Measurements from ENCODE around the gene RAD51AP1.
A peak's percentile ranks its signal among the peaks of the same experiment; 100 is the strongest.
"Not testable (repeated sequence)": the region's sequence is repeated elsewhere in the genome, so short reads cannot be mapped to it uniquely, and the experiment has no call there.

RAD51AP1 gene

GRCh38 chr12:4506430-4506829 lies 32.3 kb upstream of the RAD51AP1 start:
- TF ChIP-seq, protein P1, sequence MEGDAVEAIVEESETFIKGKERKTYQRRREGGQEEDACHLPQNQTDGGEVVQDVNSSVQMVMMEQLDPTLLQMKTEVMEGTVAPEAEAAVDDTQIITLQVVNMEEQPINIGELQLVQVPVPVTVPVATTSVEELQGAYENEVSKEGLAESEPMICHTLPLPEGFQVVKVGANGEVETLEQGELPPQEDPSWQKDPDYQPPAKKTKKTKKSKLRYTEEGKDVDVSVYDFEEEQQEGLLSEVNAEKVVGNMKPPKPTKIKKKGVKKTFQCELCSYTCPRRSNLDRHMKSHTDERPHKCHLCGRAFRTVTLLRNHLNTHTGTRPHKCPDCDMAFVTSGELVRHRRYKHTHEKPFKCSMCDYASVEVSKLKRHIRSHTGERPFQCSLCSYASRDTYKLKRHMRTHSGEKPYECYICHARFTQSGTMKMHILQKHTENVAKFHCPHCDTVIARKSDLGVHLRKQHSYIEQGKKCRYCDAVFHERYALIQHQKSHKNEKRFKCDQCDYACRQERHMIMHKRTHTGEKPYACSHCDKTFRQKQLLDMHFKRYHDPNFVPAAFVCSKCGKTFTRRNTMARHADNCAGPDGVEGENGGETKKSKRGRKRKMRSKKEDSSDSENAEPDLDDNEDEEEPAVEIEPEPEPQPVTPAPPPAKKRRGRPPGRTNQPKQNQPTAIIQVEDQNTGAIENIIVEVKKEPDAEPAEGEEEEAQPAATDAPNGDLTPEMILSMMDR (conservative IDR thresholded peaks at IDR 0.05; ENCODE audit: low read depth, low read length), result no peak
- H3K4me3 ChIP-seq (ENCODE audit: low read depth, low read length), result no peak overlapping the region
- no peak for DNase-seq (ENCODE audit: low read depth)

DNA sequence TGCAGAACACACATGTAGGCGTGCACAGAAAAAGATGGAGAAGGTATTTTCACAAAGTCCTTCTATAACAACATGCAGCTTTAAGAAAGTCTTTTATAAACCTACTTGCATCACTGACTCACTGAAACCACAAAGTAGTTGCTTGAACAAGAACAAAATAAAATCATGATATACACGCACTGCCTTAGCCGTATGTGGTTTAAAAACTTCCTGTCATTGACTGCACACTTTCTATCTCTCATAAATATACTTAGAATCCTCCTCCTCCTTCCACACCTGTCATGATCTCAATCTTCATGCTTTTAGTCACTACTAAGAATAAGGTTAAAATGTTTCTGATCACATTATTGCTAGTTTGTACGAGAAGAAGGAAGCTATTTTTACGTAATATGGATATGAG lies 31.8 kb upstream of the RAD51AP1 start:
- TF ChIP-seq, protein P1 (conservative IDR thresholded peaks at IDR 0.05; ENCODE audit: low read depth, low read length), result no peak
- peak; percentile 71 for DNase-seq (ENCODE audit: low read depth)
- no peak overlapping the region for H3K4me3 ChIP-seq (ENCODE audit: low read depth, low read length)

GRCh38 chr12:4508503-4508902 lies 30.2 kb upstream of the RAD51AP1 start:
- not testable (repeated sequence) for DNase-seq (ENCODE audit: low read depth); H3K4me3 ChIP-seq (ENCODE audit: low read depth, low read length)

- DNase-seq (ENCODE audit: low read depth); H3K4me3 ChIP-seq (ENCODE audit: low read depth, low read length): not testable (repeated sequence)
Observed at GRCh38 chr12:4509269-4509668, 29.4 kb upstream of the RAD51AP1 start.

GRCh38 chr12:4518106-4518728 lies 20.5 kb upstream of the RAD51AP1 start:
- TF ChIP-seq, protein P1 (conservative IDR thresholded peaks at IDR 0.05; ENCODE audit: low read depth, low read length), result no peak
- no peak overlapping the region for H3K4me3 ChIP-seq (ENCODE audit: low read depth, low read length)
- peak; percentile 82 for DNase-seq (ENCODE audit: low read depth)

DNA sequence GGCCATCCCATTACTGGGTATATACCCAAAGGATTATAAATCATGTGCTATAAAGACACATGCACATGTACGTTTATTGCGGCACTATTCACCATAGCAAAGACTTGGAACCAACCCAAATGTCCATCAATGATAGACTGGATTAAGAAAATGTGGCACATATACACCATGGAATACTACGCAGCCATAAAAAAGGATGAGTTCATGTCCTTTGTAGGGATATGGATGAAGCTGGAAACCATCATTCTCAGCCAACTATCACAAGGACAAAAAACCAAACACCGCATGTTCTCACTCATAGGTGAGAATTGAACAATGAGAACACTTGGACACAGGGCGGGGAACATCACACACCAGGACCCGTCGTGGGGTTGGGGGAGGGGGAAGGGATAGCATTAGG lies 15.2 kb upstream of the RAD51AP1 start:
- not testable (repeated sequence) for H3K4me3 ChIP-seq (ENCODE audit: low read depth, low read length); DNase-seq (ENCODE audit: low read depth)

DNA sequence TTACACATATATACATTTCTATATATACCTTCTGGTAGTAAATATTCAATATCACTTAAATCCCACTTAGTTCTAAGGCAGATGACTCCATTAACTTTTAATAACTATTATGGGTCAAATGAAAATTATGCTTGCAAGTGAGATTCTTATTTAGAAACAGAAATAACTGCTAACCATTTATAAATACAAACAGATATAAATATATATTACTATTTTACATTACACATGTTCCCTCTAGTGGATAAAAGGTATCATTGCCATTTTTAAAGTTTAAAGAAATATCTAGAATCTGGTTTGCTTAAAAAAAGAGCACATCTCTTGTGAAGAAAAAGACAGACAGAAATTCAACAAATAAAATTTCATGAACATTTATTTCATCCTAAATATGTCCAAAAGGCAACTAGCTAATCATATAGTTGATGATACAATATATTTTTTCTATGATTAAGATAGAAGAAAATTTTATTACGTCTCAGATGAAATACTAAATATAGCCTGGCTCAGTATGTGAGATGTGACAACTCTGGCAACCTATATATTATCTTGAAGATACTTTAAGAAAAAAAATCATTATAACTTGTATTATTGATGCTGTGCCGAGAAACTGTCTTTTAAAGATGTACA lies 11.7 kb upstream of the RAD51AP1 start:
- TF ChIP-seq, protein P1 (conservative IDR thresholded peaks at IDR 0.05; ENCODE audit: low read depth, low read length), result peak; percentile 46
- no peak overlapping the region for H3K4me3 ChIP-seq (ENCODE audit: low read depth, low read length)
- peak; percentile 35 for DNase-seq (ENCODE audit: low read depth)

- no peak for DNase-seq (ENCODE audit: low read depth)
- no peak overlapping the region for H3K4me3 ChIP-seq (ENCODE audit: low read depth, low read length)
- TF ChIP-seq, protein P1 (conservative IDR thresholded peaks at IDR 0.05; ENCODE audit: low read depth, low read length), result no peak
Observed at GRCh38 chr12:4530160-4530559, 8.5 kb upstream of the RAD51AP1 start.

Data from choroid plexus epithelial cell (primary cell).